Transverse colon (tissue), 4 donors: ENCODE measurements around the gene ADD3. TPM values are rescaled to one million over a fixed set of nuclear protein-coding genes. Genes with fewer than 3 reads are reported as not detected.

ENCODE experiments used
- DNase-seq: peaks from one replicate; pipeline ENCODE4 v3.0.0-alpha.2; 2019
- H3K27ac ChIP-seq, 4 donors: fragments of 200-600 bp; sonication (generic); 2 replicates each; pipeline ENCODE4 v1.5.1; 2016 to 2018; ENCODE audit warnings: inconsistent platforms in 4 of 4
- H3K27me3 ChIP-seq: fragments of 200-600 bp; sonication (generic); 2 replicates; pipeline ENCODE4 v1.5.1; 2017; ENCODE audit warnings: inconsistent platforms
- H3K36me3 ChIP-seq, 4 donors: fragments of 200-600 bp; sonication (generic); 2 replicates each; pipeline ENCODE4 v1.5.1; 2017 to 2019; ENCODE audit warnings: inconsistent platforms in 4 of 4
- H3K4me1 ChIP-seq, 4 donors: fragments of 200-600 bp; sonication (generic); 2 replicates each; pipeline ENCODE4 v1.5.1; 2017 to 2020; ENCODE audit warnings: inconsistent platforms in 4 of 4
- H3K4me3 ChIP-seq, 4 donors: fragments of 200-600 bp; sonication (generic); 1 replicate in 1 of 4; 2 replicates in 3 of 4; pipeline versions ENCODE4 v1.5.1 to v1.6.1; 2017 to 2019; ENCODE audit warnings: inconsistent platforms in 4 of 4
- H3K9me3 ChIP-seq, 2 donors: fragments of 200-600 bp; sonication (generic); 2 replicates each; pipeline ENCODE4 v1.5.1; 2017 to 2019; ENCODE audit warnings: inconsistent platforms in 2 of 2
- EP300 ChIP-seq: sonication (generic); formaldehyde crosslinking; IDR thresholded peaks from one replicate; pipeline ENCODE4 v1.6.1; 2017; ENCODE audit warnings: antibody characterized with exemption, low read depth
- POLR2A ChIP-seq: fragments of 450-650 bp; IDR thresholded peaks from one replicate; pipeline ENCODE4 v1.6.1; 2016; ENCODE audit warnings: antibody characterized with exemption, mild to moderate bottlenecking, moderate library complexity
- POLR2AphosphoS5 ChIP-seq, 3 donors: sonication (generic); formaldehyde crosslinking; IDR thresholded peaks; one replicate each; pipeline ENCODE4 v1.6.1; 2016; ENCODE audit warnings: antibody characterized with exemption in 3 of 3
- whole genome bisulfite sequencing, 2 donors: methylation state at CpG; one replicate each; pipeline ENCODE4 v1.1.5; 2018; ENCODE audit warnings: low coverage in 1 of 2; 5-methylcytosine and 5-hydroxymethylcytosine counted together
- in situ Hi-C, 4 donors: fragments of 200-750 bp; cut with MboI; loops; one replicate each; pipeline versions ENCODE4 v1.15.0 to v1.15.1; 2017; ENCODE audit warnings: low sequenced_read_pairs in 3 of 4, low pct_ligation_motif_present in 1 of 4, low pct_unique_long_range_greater_than_20kb in 1 of 4
- intact Hi-C: fragments of 100-400 bp; cut with DNase I; formaldehyde crosslinking; loops from one replicate; pipeline ENCODE4 v1.15.1; 2023; ENCODE audit warnings: low total_unique reads
- total RNA-seq, 4 donors: library from RNA; depleted of rRNA; stranded (reverse); fragments of >200 nt; gene quantifications; one replicate each; pipeline ENCODE4 v1.1.0, GENCODE V29; 2016
- TF ChIP-seq, protein P1 (sequence below), 5 experiments: fragments of 200-600 bp in 3 of 5; fragments of 450-650 bp in 2 of 5; sonication (generic) in 3 of 5; IDR thresholded peaks; 1 replicate in 2 of 5; 2 replicates in 3 of 5; pipeline ENCODE4 v1.5.1; 2016 to 2017; ENCODE audit warnings: antibody characterized with exemption in 5 of 5, inconsistent platforms in 3 of 5, mild to moderate bottlenecking in 2 of 5, moderate library complexity in 1 of 5

Gene ADD3
- total RNA-seq, 4 donors from 2014 or later: 175 to 342 (median 258) TPM

- DNase-seq: no peak
- H3K27ac ChIP-seq: peak overlapping the region; percentile 78 to 86 (median 82)
- H3K27me3 ChIP-seq: no peaks in the 10 kb centered on the region
- H3K4me1 ChIP-seq: peaks cover 37 to 96% (median 53%) of the 10 kb centered on the region in 4 donors
- H3K9me3 ChIP-seq: no peaks in the 10 kb centered on the region
- H3K4me3 ChIP-seq: no peak overlapping the region
- WGBS, 2 donors: 65 to 88% methylated on average over 3 of the region's 3 CpGs
- H3K36me3 ChIP-seq: no peaks in the 10 kb centered on the region
- in situ Hi-C loops: no loop called here
- TF ChIP-seq POLR2A: no peak
- no peak for TF ChIP-seq POLR2AphosphoS5 (IDR thresholded peaks at IDR 0.05)
- TF ChIP-seq EP300: no peak
- TF ChIP-seq, protein P1, sequence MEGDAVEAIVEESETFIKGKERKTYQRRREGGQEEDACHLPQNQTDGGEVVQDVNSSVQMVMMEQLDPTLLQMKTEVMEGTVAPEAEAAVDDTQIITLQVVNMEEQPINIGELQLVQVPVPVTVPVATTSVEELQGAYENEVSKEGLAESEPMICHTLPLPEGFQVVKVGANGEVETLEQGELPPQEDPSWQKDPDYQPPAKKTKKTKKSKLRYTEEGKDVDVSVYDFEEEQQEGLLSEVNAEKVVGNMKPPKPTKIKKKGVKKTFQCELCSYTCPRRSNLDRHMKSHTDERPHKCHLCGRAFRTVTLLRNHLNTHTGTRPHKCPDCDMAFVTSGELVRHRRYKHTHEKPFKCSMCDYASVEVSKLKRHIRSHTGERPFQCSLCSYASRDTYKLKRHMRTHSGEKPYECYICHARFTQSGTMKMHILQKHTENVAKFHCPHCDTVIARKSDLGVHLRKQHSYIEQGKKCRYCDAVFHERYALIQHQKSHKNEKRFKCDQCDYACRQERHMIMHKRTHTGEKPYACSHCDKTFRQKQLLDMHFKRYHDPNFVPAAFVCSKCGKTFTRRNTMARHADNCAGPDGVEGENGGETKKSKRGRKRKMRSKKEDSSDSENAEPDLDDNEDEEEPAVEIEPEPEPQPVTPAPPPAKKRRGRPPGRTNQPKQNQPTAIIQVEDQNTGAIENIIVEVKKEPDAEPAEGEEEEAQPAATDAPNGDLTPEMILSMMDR (IDR thresholded peaks at IDR 0.05): no peak
- intact Hi-C loops: no loop called here
Measured at GRCh38 chr10:110078317-110078716, 70.5 kb downstream of the ADD3 start.

DNA sequence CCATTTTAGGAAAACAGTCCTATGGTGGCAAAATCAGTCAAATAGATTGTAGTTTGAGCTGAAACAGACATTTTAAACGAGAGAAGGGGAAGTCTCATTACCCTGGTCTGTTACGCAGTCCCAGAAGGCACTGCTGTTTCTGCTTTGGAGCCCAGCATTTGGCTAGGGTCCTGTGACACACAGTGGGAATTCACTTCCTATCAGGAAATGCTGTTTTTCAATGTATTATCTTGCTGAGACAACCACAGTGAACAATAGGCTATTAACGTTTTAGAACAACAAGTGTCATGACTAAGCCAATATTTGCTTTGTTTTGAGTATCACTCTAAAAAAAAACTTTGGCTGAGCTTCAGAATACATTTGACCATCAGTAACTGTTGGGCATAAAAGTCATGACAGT, 74.1 kb downstream of the ADD3 start:
- peaks cover 21 to 69% (median 38%) of the 10 kb centered on the region in 4 donors for H3K4me1 ChIP-seq
- WGBS, 2 donors: 39 to 50% methylated on average over 3 of the region's 3 CpGs
- TF ChIP-seq EP300 (no peak), POLR2AphosphoS5 (IDR thresholded peaks at IDR 0.05) (peak in 1 of 3 donors; percentile 12), POLR2A (no peak)
- TF ChIP-seq, protein P1 (IDR thresholded peaks at IDR 0.05): no peak
- no peaks in the 10 kb centered on the region for H3K27me3 ChIP-seq
- H3K27ac ChIP-seq: peak overlapping the region; percentile 0 to 53 (median 6)
- H3K4me3 ChIP-seq: no peak overlapping the region
- no peak for DNase-seq
- intact Hi-C loops (no loop called here), in situ Hi-C loops (no loop called here)
- H3K9me3 ChIP-seq: no peaks in the 10 kb centered on the region
- no peaks in the 10 kb centered on the region for H3K36me3 ChIP-seq

DNA sequence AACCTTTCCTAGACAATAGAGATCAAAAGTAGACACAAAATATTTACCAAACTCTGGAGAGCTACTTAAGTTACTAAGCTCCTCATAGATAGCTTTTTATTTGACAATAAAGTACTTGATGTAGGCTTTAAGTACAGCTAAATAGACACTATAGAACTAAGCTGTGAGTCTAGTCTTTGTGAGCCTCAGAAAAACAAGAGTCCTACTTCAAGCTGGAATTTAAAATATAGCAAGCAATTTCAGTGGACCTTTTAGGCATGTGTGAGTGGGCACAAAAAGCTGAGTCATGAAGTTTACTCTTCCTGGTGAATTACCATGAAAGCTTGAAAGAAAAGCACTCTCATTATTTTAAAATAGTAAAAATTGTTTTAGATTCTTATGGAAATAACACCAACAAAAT, 76.1 kb downstream of the ADD3 start:
- Histone ChIP-seq H3K36me3 (no peaks in the 10 kb centered on the region), H3K27ac (peak overlapping the region in 1 of 4 donors; percentile 14), H3K27me3 (no peaks in the 10 kb centered on the region), H3K9me3 (no peaks in the 10 kb centered on the region), H3K4me1 (peaks cover 9 to 50% (median 20%) of the 10 kb centered on the region in 4 donors), H3K4me3 (no peak overlapping the region)
- in situ Hi-C loops: no loop called here
- TF ChIP-seq POLR2A: no peak
- TF ChIP-seq, protein P1 (IDR thresholded peaks at IDR 0.05): no peak
- TF ChIP-seq EP300: no peak
- no peak for TF ChIP-seq POLR2AphosphoS5 (IDR thresholded peaks at IDR 0.05)
- intact Hi-C loops: no loop called here
- DNase-seq: no peak

GRCh38 chr10:110087682-110088081, 79.9 kb downstream of the ADD3 start:
- in situ Hi-C loops (no loop called here), intact Hi-C loops (no loop called here)
- TF ChIP-seq, protein P1 (IDR thresholded peaks at IDR 0.05): no peak
- TF ChIP-seq POLR2AphosphoS5 (IDR thresholded peaks at IDR 0.05) (no peak), POLR2A (no peak), EP300 (no peak)
- 78 to 87% methylated on average over 3 to 4 of the region's 4 CpGs for WGBS, 2 donors
- Histone ChIP-seq H3K4me3 (no peak overlapping the region), H3K27ac (no peak overlapping the region), H3K4me1 (peaks cover 0 to 23% (median 5%) of the 10 kb centered on the region in 4 donors), H3K9me3 (no peaks in the 10 kb centered on the region), H3K27me3 (no peaks in the 10 kb centered on the region), H3K36me3 (no peaks in the 10 kb centered on the region)
- DNase-seq: no peak
